NCI-H1694 treated with DMSO at 0.1 percent for 48 hours (cell line): Measurements from ENCODE around the gene DPP10.
"Not testable (repeated sequence)": the region's sequence is repeated elsewhere in the genome, so short reads cannot be mapped to it uniquely, and the experiment has no call there.

Experiments
- DNase-seq: peaks from one replicate; lab custom pipeline; 2025; lab: John Stamatoyannopoulos, UW

DPP10 gene

GRCh38 chr2:114442510-114442909 is at the start of gene DPP10:
Gene DPP10 (plus strand): TSS chr2:114442641.
- no peak for DNase-seq

- DNase-seq: no peak
Measured at GRCh38 chr2:114400890-114401289, 41.6 kb upstream of the DPP10 start.

- DNase-seq: no peak
Measured at GRCh38 chr2:114405247-114406116, 37.0 kb upstream of the DPP10 start.

- DNase-seq: no peak
Measured at GRCh38 chr2:114406347-114406746, 36.1 kb upstream of the DPP10 start.

GRCh38 chr2:114407353-114407752 is 35.1 kb upstream of the DPP10 start:
- DNase-seq: not testable (repeated sequence)

- DNase-seq: no peak
Measured at GRCh38 chr2:114421781-114422180, 20.7 kb upstream of the DPP10 start.

GRCh38 chr2:114424699-114425098 is 17.7 kb upstream of the DPP10 start:
- DNase-seq: no peak

GRCh38 chr2:114426756-114427155 is 15.7 kb upstream of the DPP10 start:
- DNase-seq: no peak

GRCh38 chr2:114436329-114436728 is 6.1 kb upstream of the DPP10 start:
- DNase-seq: no peak

- no peak for DNase-seq
Measured at GRCh38 chr2:114446571-114446970, 4.1 kb downstream of the DPP10 start.

GRCh38 chr2:114450639-114451038 is 8.2 kb downstream of the DPP10 start:
- DNase-seq: no peak

GRCh38 chr2:114456566-114456965 is 14.1 kb downstream of the DPP10 start:
- no peak for DNase-seq

- no peak for DNase-seq
Measured at GRCh38 chr2:114457956-114458355, 15.5 kb downstream of the DPP10 start.

GRCh38 chr2:114461116-114461515 is 18.7 kb downstream of the DPP10 start:
- DNase-seq: no peak

GRCh38 chr2:114464961-114465706 is 22.7 kb downstream of the DPP10 start:
- DNase-seq: no peak

- DNase-seq: no peak
Measured at GRCh38 chr2:114468343-114468742, 25.9 kb downstream of the DPP10 start.

GRCh38 chr2:114472246-114472645 is 29.8 kb downstream of the DPP10 start:
- DNase-seq: no peak

GRCh38 chr2:114472726-114473125 is 30.3 kb downstream of the DPP10 start:
- DNase-seq: no peak

- DNase-seq: no peak
Measured at GRCh38 chr2:114488841-114489530, 46.5 kb downstream of the DPP10 start.

- no peak for DNase-seq
Measured at GRCh38 chr2:114495046-114495445, 52.6 kb downstream of the DPP10 start.

GRCh38 chr2:114496959-114497358 is 54.5 kb downstream of the DPP10 start:
- no peak for DNase-seq

- no peak for DNase-seq
Measured at GRCh38 chr2:114499101-114499500, 56.7 kb downstream of the DPP10 start.

- DNase-seq: no peak
Measured at GRCh38 chr2:114507744-114508143, 65.3 kb downstream of the DPP10 start.
